NCI-H2227 treated with DMSO at 0.1 percent for 48 hours (cell line): ENCODE measurements around the gene MGLL.
"Not testable (repeated sequence)": the region's sequence is repeated elsewhere in the genome, so short reads cannot be mapped to it uniquely, and the experiment has no call there.

ENCODE experiments used
- DNase-seq: peaks from one replicate; lab custom pipeline; 2025; lab: John Stamatoyannopoulos, UW

The MGLL gene

GRCh38 chr3:127704840-127705239 lies 117.5 kb downstream of the MGLL start:
- not testable (repeated sequence) for DNase-seq

GRCh38 chr3:127702151-127702578 lies 120.2 kb downstream of the MGLL start:
- no peak for DNase-seq

GRCh38 chr3:127701280-127701911 lies 120.9 kb downstream of the MGLL start:
- DNase-seq = no peak

GRCh38 chr3:127700406-127700805 lies 121.9 kb downstream of the MGLL start:
- DNase-seq = no peak

- no peak for DNase-seq
Observed at GRCh38 chr3:127699416-127700300, 122.7 kb downstream of the MGLL start.

GRCh38 chr3:127698691-127699415 lies 123.5 kb downstream of the MGLL start:
- no peak for DNase-seq

GRCh38 chr3:127698286-127698685 lies 124.0 kb downstream of the MGLL start:
- no peak for DNase-seq

- peak; percentile 40 for DNase-seq
Observed at GRCh38 chr3:127697551-127698240, 124.6 kb downstream of the MGLL start.

- DNase-seq = no peak
Observed at GRCh38 chr3:127694467-127695215, 127.7 kb downstream of the MGLL start.

- DNase-seq = no peak
Observed at GRCh38 chr3:127693336-127693843, 128.9 kb downstream of the MGLL start.

GRCh38 chr3:127692501-127693335 lies 129.6 kb downstream of the MGLL start:
- no peak for DNase-seq

- no peak for DNase-seq
Observed at GRCh38 chr3:127691974-127692373, 130.3 kb downstream of the MGLL start.

GRCh38 chr3:127691489-127691888 lies 130.8 kb downstream of the MGLL start:
- DNase-seq = no peak

GRCh38 chr3:127690823-127691452 lies 131.4 kb downstream of the MGLL start:
- no peak for DNase-seq

GRCh38 chr3:127690106-127690505 lies 132.2 kb downstream of the MGLL start:
- no peak for DNase-seq

GRCh38 chr3:127689266-127689860 lies 133.0 kb downstream of the MGLL start:
- DNase-seq = no peak

GRCh38 chr3:127688416-127689265 lies 133.7 kb downstream of the MGLL start:
- DNase-seq = no peak

- no peak for DNase-seq
Observed at GRCh38 chr3:127688022-127688415, 134.3 kb downstream of the MGLL start.
